ENCODE measurements around the gene TFIP11.

DNA sequence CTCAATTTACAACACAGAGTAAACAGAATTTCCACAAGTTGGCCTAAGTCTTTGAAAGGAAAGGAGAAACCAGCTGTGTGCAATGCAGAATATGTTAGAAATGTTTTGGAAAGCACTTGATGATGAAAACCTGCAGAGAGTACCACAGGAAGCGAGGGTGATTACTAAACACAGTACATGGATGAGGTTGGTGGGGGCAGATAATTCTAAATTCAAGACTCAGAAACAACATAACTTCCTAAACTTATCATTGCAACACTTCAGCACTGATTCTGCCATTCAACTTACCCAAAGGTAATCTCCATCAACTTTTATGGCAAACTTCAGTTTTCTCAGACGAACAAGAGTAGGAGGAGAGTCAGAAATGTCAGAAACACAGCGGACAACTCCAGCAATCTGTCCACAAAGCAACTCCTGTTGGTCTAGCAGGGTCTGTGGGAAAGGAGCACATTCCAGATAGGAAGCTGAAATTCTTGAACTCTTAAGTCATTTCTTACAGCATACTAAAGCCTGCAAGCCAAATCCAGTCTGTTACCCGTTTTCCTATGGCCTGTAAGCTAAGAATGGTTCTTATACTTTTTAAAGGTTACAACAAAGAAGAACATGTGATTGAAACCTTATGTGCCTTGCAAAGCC lies 35.5 kb downstream of the TFIP11 start:
- TF ChIP-seq, protein P1, sequence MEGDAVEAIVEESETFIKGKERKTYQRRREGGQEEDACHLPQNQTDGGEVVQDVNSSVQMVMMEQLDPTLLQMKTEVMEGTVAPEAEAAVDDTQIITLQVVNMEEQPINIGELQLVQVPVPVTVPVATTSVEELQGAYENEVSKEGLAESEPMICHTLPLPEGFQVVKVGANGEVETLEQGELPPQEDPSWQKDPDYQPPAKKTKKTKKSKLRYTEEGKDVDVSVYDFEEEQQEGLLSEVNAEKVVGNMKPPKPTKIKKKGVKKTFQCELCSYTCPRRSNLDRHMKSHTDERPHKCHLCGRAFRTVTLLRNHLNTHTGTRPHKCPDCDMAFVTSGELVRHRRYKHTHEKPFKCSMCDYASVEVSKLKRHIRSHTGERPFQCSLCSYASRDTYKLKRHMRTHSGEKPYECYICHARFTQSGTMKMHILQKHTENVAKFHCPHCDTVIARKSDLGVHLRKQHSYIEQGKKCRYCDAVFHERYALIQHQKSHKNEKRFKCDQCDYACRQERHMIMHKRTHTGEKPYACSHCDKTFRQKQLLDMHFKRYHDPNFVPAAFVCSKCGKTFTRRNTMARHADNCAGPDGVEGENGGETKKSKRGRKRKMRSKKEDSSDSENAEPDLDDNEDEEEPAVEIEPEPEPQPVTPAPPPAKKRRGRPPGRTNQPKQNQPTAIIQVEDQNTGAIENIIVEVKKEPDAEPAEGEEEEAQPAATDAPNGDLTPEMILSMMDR (IDR thresholded peaks at IDR 0.05), result no peak
- TF ChIP-seq, protein P2, sequence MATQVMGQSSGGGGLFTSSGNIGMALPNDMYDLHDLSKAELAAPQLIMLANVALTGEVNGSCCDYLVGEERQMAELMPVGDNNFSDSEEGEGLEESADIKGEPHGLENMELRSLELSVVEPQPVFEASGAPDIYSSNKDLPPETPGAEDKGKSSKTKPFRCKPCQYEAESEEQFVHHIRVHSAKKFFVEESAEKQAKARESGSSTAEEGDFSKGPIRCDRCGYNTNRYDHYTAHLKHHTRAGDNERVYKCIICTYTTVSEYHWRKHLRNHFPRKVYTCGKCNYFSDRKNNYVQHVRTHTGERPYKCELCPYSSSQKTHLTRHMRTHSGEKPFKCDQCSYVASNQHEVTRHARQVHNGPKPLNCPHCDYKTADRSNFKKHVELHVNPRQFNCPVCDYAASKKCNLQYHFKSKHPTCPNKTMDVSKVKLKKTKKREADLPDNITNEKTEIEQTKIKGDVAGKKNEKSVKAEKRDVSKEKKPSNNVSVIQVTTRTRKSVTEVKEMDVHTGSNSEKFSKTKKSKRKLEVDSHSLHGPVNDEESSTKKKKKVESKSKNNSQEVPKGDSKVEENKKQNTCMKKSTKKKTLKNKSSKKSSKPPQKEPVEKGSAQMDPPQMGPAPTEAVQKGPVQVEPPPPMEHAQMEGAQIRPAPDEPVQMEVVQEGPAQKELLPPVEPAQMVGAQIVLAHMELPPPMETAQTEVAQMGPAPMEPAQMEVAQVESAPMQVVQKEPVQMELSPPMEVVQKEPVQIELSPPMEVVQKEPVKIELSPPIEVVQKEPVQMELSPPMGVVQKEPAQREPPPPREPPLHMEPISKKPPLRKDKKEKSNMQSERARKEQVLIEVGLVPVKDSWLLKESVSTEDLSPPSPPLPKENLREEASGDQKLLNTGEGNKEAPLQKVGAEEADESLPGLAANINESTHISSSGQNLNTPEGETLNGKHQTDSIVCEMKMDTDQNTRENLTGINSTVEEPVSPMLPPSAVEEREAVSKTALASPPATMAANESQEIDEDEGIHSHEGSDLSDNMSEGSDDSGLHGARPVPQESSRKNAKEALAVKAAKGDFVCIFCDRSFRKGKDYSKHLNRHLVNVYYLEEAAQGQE (IDR thresholded peaks at IDR 0.05; ENCODE audit: insufficient read depth in 1 of 2, low read depth in 2 of 2, low read length in 1 of 2), result no peak
- no peak for TF ChIP-seq POLR2AphosphoS5 (IDR thresholded peaks at IDR 0.05; ENCODE audit: low read depth, low read length)
- TF ChIP-seq SIN3A (IDR thresholded peaks at IDR 0.05; ENCODE audit: borderline replicate concordance, insufficient read depth, low read depth, low read length), result no peak
